Endothelial cell of umbilical vein (primary cell): Measurements from ENCODE around the gene PRSS53. TPM values are rescaled to one million over a fixed set of nuclear protein-coding genes. Genes with fewer than 3 reads are reported as not detected.

ENCODE experiments used
- BruUV-seq: library from RNA; stranded (reverse); fragments of 400-500 nt; replicated peaks from 2 replicates; lab custom pipeline; 2021; lab: Mats Ljungman, UMichigan
- CTCF ChIA-PET: fragments of 300-600, 350-600 bp; sonication (Branson Sonifier 250); formaldehyde crosslinking; loops from one replicate; lab custom pipeline; 2021; ENCODE audit warnings: antibody characterized with exemption, inconsistent platforms; lab: Charles Lee
- POLR2A ChIA-PET: fragments of 300-600, 350-600 bp; sonication (Branson Sonifier 250); formaldehyde crosslinking; loops from one replicate; lab custom pipeline; 2021; ENCODE audit warnings: antibody characterized with exemption, inconsistent platforms; lab: Charles Lee
- DNase-seq: peaks from one replicate; pipeline ENCODE4 v3.0.0-alpha.2; 2011; ENCODE audit warnings: low read depth, low spot score
- FAIRE-seq: peaks from 2 replicates; lab custom pipeline; 2011; peaks lifted over from hg19 to GRCh38; lab: Jason Lieb, UNC
- H2AFZ ChIP-seq: 2 replicates; pipeline ENCODE4 v1.6.0; 2012; ENCODE audit warnings: low read depth, low read length, control low read depth, inconsistent platforms
- H3K27ac ChIP-seq: 2 replicates; pipeline ENCODE4 v1.5.1; 2011; ENCODE audit warnings: low read depth, mild to moderate bottlenecking, control low read depth, low read length, moderate library complexity; ENCODE audit not compliant: insufficient read depth
- H3K27me3 ChIP-seq, 2 experiments: 2 replicates each; pipeline versions ENCODE4 v1.6.0 to v1.6.1; 2011; ENCODE audit warnings: low read length in 2 of 2, mixed read lengths in 1 of 2; ENCODE audit not compliant: control insufficient read depth in 2 of 2, insufficient read depth in 2 of 2
- H3K36me3 ChIP-seq, 2 experiments: 2 replicates in 1 of 2; 3 replicates in 1 of 2; pipeline ENCODE4 v1.5.1; 2011; ENCODE audit warnings: low read length in 2 of 2, mild to moderate bottlenecking in 1 of 2, moderate library complexity in 1 of 2; ENCODE audit not compliant: control insufficient read depth in 2 of 2, insufficient read depth in 2 of 2; ENCODE audit errors: extremely low read depth in 1 of 2
- H3K4me1 ChIP-seq: 3 replicates; pipeline ENCODE4 v1.5.1; 2011; ENCODE audit warnings: mild to moderate bottlenecking, low read length; ENCODE audit not compliant: control insufficient read depth, insufficient read depth; ENCODE audit errors: extremely low read depth
- H3K4me2 ChIP-seq: 2 replicates; pipeline ENCODE4 v1.6.1; 2011; ENCODE audit warnings: low read length, control low read depth, mixed read lengths; ENCODE audit not compliant: insufficient read depth
- H3K4me3 ChIP-seq, 3 experiments: fragments of 200-600 bp in 1 of 3; sonication (generic), shearing (Covaris generic) in 1 of 3; replicated peaks in 1 of 3; 2 replicates each; pipeline ENCODE4 v1.5.1; 2011 to 2016; ENCODE audit warnings: control low read depth in 3 of 3, low read length in 3 of 3, mild to moderate bottlenecking in 2 of 3, inconsistent platforms in 1 of 3, low read depth in 1 of 3, moderate library complexity in 1 of 3; ENCODE audit not compliant: insufficient read depth in 1 of 3
- H3K79me2 ChIP-seq: 2 replicates; pipeline ENCODE4 v1.6.0; 2012; ENCODE audit warnings: low read length, inconsistent platforms; ENCODE audit not compliant: control insufficient read depth, insufficient read depth
- H3K9ac ChIP-seq: replicated peaks from 2 replicates; pipeline ENCODE3; 2011; ENCODE audit warnings: low read length, control low read depth; ENCODE audit not compliant: insufficient read depth; ENCODE audit errors: extremely low read depth
- H3K9me1 ChIP-seq: replicated peaks from 3 replicates; pipeline ENCODE4 v1.6.0; 2011; ENCODE audit warnings: mild to moderate bottlenecking, low read length; ENCODE audit not compliant: control insufficient read depth, insufficient read depth; ENCODE audit errors: extremely low read depth
- H3K9me3 ChIP-seq: replicated peaks from 2 replicates; pipeline ENCODE4 v1.5.1; 2012; ENCODE audit warnings: low read length, inconsistent platforms; ENCODE audit not compliant: control insufficient read depth, insufficient read depth
- H4K20me1 ChIP-seq: replicated peaks from 2 replicates; pipeline ENCODE3; 2011; ENCODE audit warnings: mild to moderate bottlenecking, low read length; ENCODE audit not compliant: control insufficient read depth, insufficient read depth; ENCODE audit errors: extremely low read depth
- CTCF ChIP-seq, 2 donors: IDR thresholded peaks; 1 replicate in 1 of 2; 2 replicates in 1 of 2; pipeline ENCODE4 v1.5.1; 2011; ENCODE audit warnings: low read length in 2 of 2, mild to moderate bottlenecking in 2 of 2, moderate library complexity in 2 of 2, control low read depth in 1 of 2, inconsistent platforms in 1 of 2, low read depth in 1 of 2; ENCODE audit not compliant: insufficient read depth in 1 of 2; ENCODE audit errors: extremely low read depth in 1 of 2
- EZH2 ChIP-seq: IDR thresholded peaks from 2 replicates; pipeline ENCODE4 v1.6.1; 2012; ENCODE audit warnings: borderline replicate concordance, low read depth, mild to moderate bottlenecking, moderate library complexity, low read length, inconsistent platforms; ENCODE audit not compliant: severe bottlenecking
- FOS ChIP-seq: IDR thresholded peaks from 2 replicates; pipeline ENCODE4 v1.6.1; 2011; ENCODE audit warnings: mild to moderate bottlenecking, low read length, moderate library complexity, borderline replicate concordance; ENCODE audit not compliant: insufficient read depth
- GATA2 ChIP-seq: IDR thresholded peaks from 2 replicates; pipeline ENCODE4 v1.7.0; 2011; ENCODE audit warnings: low read depth, mild to moderate bottlenecking, moderate library complexity, mixed read lengths, low read length; ENCODE audit not compliant: insufficient read length, insufficient read depth
- JUN ChIP-seq: IDR thresholded peaks from 2 replicates; pipeline ENCODE4 v1.6.1; 2011; ENCODE audit warnings: borderline replicate concordance, low read depth; ENCODE audit not compliant: insufficient read length, insufficient read depth
- MAX ChIP-seq: IDR thresholded peaks from 2 replicates; pipeline ENCODE4 v1.6.1; 2011; ENCODE audit not compliant: insufficient read depth, insufficient read length
- MYC ChIP-seq: IDR thresholded peaks from one replicate; pipeline ENCODE4 v1.6.1; 2011; ENCODE audit warnings: mild to moderate bottlenecking, low read depth, low read length
- POLR2A ChIP-seq: IDR thresholded peaks from 2 replicates; pipeline ENCODE4 v1.6.1; 2012; ENCODE audit warnings: low read depth, mild to moderate bottlenecking, control low read depth, low read length
- POLR2AphosphoS5 ChIP-seq: IDR thresholded peaks from 2 replicates; pipeline ENCODE4 v1.6.1; 2012; ENCODE audit warnings: low read depth, mild to moderate bottlenecking, control low read depth, low read length, moderate library complexity; ENCODE audit not compliant: insufficient read depth
- dilution Hi-C: fragments of 300-500 bp; cut with MboI; formaldehyde crosslinking; loops from one replicate; pipeline ENCODE4 v1.15.0; 2019; ENCODE audit warnings: low sequenced_read_pairs; ENCODE audit not compliant: extremely low pct_ligation_motif_present
- intact Hi-C: fragments of 100-400 bp; cut with micrococcal nuclease; formaldehyde crosslinking; loops from one replicate; pipeline ENCODE4 v1.10.0; 2022
- polyA plus RNA-seq, 4 experiments: library from polyadenylated mRNA; depleted of rRNA in 3 of 4; stranded (reverse) in 3 of 4; unstranded in 1 of 4; fragments of >200 nt; gene quantifications; 2 replicates each; pipeline versions ENCODE4 v1.2.1 to v1.2.3, GENCODE V29; 2011 to 2012; ENCODE audit warnings: missing spikeins in 1 of 4
- total RNA-seq: library from RNA; stranded (reverse); gene quantifications from 2 replicates; pipeline ENCODE4 v1.2.3, GENCODE V29; 2021

PRSS53 gene
- total and polyA plus RNA-seq, 2 donors (not counting 3 experiments of a cell fraction or from before 2014, with no cell fraction given) = 2.8 to 3.5 TPM

- Histone ChIP-seq H3K9me1 (no peaks in the 10 kb centered on the region), H2AFZ (no peak overlapping the region), H3K4me1 (peaks cover 2% of the 10 kb centered on the region), H3K4me2 (no peak overlapping the region), H3K79me2 (no peaks in the 10 kb centered on the region), H3K9me3 (no peaks in the 10 kb centered on the region), H4K20me1 (no peaks in the 10 kb centered on the region), H3K36me3 (no peaks in the 10 kb centered on the region), H3K4me3 (no peak overlapping the region), H3K27me3 (no peaks in the 10 kb centered on the region), H3K9ac (no peak overlapping the region), H3K27ac (no peak overlapping the region)
- DNase-seq = no peak
- BruUV-seq = no TSS peak
- intact Hi-C loops = no loop called here
- CTCF ChIA-PET = interaction anchor here (0.7 to 1.5 kb wide), 2 partner anchors 24 to 106 kb away, joined by 3 read pairs; partner anchors contain the start of genes ZNF646 and ZNF668
- POLR2A ChIA-PET = no interaction called here
- TF ChIP-seq POLR2AphosphoS5 = no peak
- TF ChIP-seq MAX = no peak
- TF ChIP-seq FOS = no peak
- TF ChIP-seq JUN = no peak
- TF ChIP-seq GATA2 = no peak
- no peak for TF ChIP-seq POLR2A
- no peak for TF ChIP-seq CTCF (IDR thresholded peaks at IDR 0.05; ENCODE audit: extremely low read depth in 1 of 2, insufficient read depth in 1 of 2, low read depth in 1 of 2, low read length in 2 of 2)
- TF ChIP-seq EZH2 = no peak
- TF ChIP-seq MYC = no peak
- dilution Hi-C loops = no loop called here
- FAIRE-seq = no peak
These were observed 38.3 kb downstream of the PRSS53 start for GRCh38 chr16:31050280-31051030.
